NCI-H2081 treated with DMSO at 0.1 percent for 48 hours (cell line): Measurements from ENCODE around the gene SPEG.

ENCODE experiments used
- DNase-seq: peaks from one replicate; lab custom pipeline; 2025; lab: John Stamatoyannopoulos, UW

Gene SPEG

GRCh38 chr2:219461669-219462068, 27.0 kb downstream of the SPEG start:
- no peak for DNase-seq

- DNase-seq: no peak
Observed at GRCh38 chr2:219462349-219462748, 27.7 kb downstream of the SPEG start.

GRCh38 chr2:219464286-219465032, 29.8 kb downstream of the SPEG start:
- DNase-seq: no peak

- DNase-seq: no peak
Observed at GRCh38 chr2:219465659-219466561, 31.3 kb downstream of the SPEG start.

GRCh38 chr2:219466816-219467735, 32.4 kb downstream of the SPEG start:
- no peak for DNase-seq

- DNase-seq: no peak
Observed at GRCh38 chr2:219467736-219468075, 33.1 kb downstream of the SPEG start.

- DNase-seq: no peak
Observed at GRCh38 chr2:219468410-219469185, 34.0 kb downstream of the SPEG start.

GRCh38 chr2:219469186-219469724, 34.6 kb downstream of the SPEG start:
- no peak for DNase-seq

GRCh38 chr2:219470429-219470828, 35.8 kb downstream of the SPEG start:
- DNase-seq: no peak

- no peak for DNase-seq
Observed at GRCh38 chr2:219471476-219472371, 37.1 kb downstream of the SPEG start.

- no peak for DNase-seq
Observed at GRCh38 chr2:219472629-219473187, 38.1 kb downstream of the SPEG start.

GRCh38 chr2:219473511-219473910, 38.9 kb downstream of the SPEG start:
- DNase-seq: no peak

- DNase-seq: no peak
Observed at GRCh38 chr2:219474285-219475060, 39.8 kb downstream of the SPEG start.

- DNase-seq: no peak
Observed at GRCh38 chr2:219475278-219475677, 40.6 kb downstream of the SPEG start.

- DNase-seq: no peak
Observed at GRCh38 chr2:219475697-219476651, 41.3 kb downstream of the SPEG start.

GRCh38 chr2:219476652-219477151, 42.1 kb downstream of the SPEG start:
- DNase-seq: no peak

- DNase-seq: no peak
Observed at GRCh38 chr2:219477179-219477578, 42.5 kb downstream of the SPEG start.

GRCh38 chr2:219477815-219478214, 43.2 kb downstream of the SPEG start:
- DNase-seq: no peak
